GM12873 (cell line): ENCODE results near the gene CYSLTR1.

Experiments used
- CTCF ChIP-seq: IDR thresholded peaks from 2 replicates; pipeline ENCODE4 v1.5.1; 2012; ENCODE audit warnings: low read depth, mild to moderate bottlenecking, moderate library complexity, low read length, control low read depth; ENCODE audit not compliant: insufficient read depth; ENCODE audit errors: missing control alignments

The CYSLTR1 gene

GRCh38 chrX:78315745-78316144 lies 11.7 kb downstream of the CYSLTR1 start:
- TF ChIP-seq CTCF: no peak

- no peak for TF ChIP-seq CTCF
Measured at GRCh38 chrX:78314561-78314960, 12.8 kb downstream of the CYSLTR1 start.

- TF ChIP-seq CTCF: no peak
Measured at GRCh38 chrX:78313526-78313925, 13.9 kb downstream of the CYSLTR1 start.

GRCh38 chrX:78307665-78308064 lies 19.7 kb downstream of the CYSLTR1 start:
- TF ChIP-seq CTCF: no peak

- no peak for TF ChIP-seq CTCF
Measured at GRCh38 chrX:78303086-78303485, 24.3 kb downstream of the CYSLTR1 start.

GRCh38 chrX:78283511-78283910 lies 43.9 kb downstream of the CYSLTR1 start:
- TF ChIP-seq CTCF: no peak

GRCh38 chrX:78237127-78237526 lies 90.3 kb downstream of the CYSLTR1 start:
- no peak for TF ChIP-seq CTCF
